ENCODE measurements around the gene NLRC5.

Gene NLRC5

GRCh38 chr16:57058291-57058861, 69.0 kb downstream of the NLRC5 start:
- no peak for ATAC-seq
- TF ChIP-seq ESRRG (CRISPR knock-in tag; IDR thresholded peaks at IDR 0.05) (no peak), TOX (CRISPR knock-in tag; IDR thresholded peaks at IDR 0.05; ENCODE audit: borderline replicate concordance) (no peak), ZNF565 (CRISPR knock-in tag; conservative IDR thresholded peaks at IDR 0.05; ENCODE audit: low read depth) (no peak), GLIS3 (CRISPR knock-in tag; IDR thresholded peaks at IDR 0.05) (no peak), TCF4 (CRISPR knock-in tag; IDR thresholded peaks at IDR 0.05; ENCODE audit: borderline replicate concordance) (no peak), ISL1 (CRISPR knock-in tag; IDR thresholded peaks at IDR 0.05) (no peak), SNAI2 (CRISPR knock-in tag; IDR thresholded peaks at IDR 0.05) (no peak), ZNF70 (CRISPR knock-in tag; IDR thresholded peaks at IDR 0.05) (no peak), ARNTL (CRISPR knock-in tag; IDR thresholded peaks at IDR 0.05; ENCODE audit: borderline replicate concordance, low read depth) (no peak), ZFP30 (CRISPR knock-in tag; IDR thresholded peaks at IDR 0.05) (no peak), ZNF8 (CRISPR knock-in tag; IDR thresholded peaks at IDR 0.05) (no peak), TSHZ2 (CRISPR knock-in tag; IDR thresholded peaks at IDR 0.05) (no peak), ZC3H10 (CRISPR knock-in tag; IDR thresholded peaks at IDR 0.05) (no peak)
- TF ChIP-seq, protein P1, sequence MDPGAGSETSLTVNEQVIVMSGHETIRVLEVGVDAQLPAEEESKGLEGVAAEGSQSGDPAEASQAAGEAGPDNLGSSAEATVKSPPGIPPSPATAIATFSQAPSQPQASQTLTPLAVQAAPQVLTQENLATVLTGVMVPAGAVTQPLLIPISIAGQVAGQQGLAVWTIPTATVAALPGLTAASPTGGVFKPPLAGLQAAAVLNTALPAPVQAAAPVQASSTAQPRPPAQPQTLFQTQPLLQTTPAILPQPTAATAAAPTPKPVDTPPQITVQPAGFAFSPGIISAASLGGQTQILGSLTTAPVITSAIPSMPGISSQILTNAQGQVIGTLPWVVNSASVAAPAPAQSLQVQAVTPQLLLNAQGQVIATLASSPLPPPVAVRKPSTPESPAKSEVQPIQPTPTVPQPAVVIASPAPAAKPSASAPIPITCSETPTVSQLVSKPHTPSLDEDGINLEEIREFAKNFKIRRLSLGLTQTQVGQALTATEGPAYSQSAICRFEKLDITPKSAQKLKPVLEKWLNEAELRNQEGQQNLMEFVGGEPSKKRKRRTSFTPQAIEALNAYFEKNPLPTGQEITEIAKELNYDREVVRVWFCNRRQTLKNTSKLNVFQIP (CRISPR knock-in tag; IDR thresholded peaks at IDR 0.05; ENCODE audit: borderline replicate concordance, low read depth): no peak
- TF ChIP-seq, protein P2, sequence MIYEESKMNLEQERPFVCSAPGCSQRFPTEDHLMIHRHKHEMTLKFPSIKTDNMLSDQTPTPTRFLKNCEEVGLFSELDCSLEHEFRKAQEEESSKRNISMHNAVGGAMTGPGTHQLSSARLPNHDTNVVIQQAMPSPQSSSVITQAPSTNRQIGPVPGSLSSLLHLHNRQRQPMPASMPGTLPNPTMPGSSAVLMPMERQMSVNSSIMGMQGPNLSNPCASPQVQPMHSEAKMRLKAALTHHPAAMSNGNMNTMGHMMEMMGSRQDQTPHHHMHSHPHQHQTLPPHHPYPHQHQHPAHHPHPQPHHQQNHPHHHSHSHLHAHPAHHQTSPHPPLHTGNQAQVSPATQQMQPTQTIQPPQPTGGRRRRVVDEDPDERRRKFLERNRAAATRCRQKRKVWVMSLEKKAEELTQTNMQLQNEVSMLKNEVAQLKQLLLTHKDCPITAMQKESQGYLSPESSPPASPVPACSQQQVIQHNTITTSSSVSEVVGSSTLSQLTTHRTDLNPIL (CRISPR knock-in tag; IDR thresholded peaks at IDR 0.05; ENCODE audit: low read depth): no peak

DNA sequence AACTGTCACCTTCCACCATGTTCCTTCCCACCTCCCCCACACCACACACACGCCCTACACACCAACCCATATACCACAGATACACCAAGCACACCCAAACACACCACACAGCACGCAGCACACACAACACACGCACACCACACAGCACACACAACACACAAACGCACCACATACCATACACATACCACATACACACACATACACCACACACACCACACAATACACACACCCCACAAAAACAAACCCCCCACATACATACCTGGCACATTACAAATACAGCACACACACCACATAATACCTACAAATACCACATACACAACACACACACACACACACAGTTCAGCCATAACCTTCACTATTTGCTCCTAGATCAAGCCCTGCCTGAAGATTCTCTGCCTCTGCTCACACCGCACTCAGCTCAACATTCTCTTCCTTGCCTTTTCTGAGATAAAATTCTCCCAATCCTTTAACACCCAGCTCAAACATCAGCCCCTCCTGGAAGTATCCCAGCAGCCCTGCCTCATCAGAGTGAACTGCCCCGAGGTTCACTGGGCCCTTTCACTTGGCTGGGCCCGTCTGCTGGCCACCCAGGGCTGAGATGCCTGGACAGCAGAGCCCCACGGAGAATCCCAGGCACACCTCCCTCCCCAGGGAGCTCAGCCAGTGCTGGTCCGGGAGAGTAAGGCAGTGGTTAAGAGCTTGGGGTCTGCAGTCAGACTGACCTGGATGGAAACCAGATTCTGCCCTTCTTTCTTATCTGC, 71.1 kb downstream of the NLRC5 start:
- ATAC-seq: peak; percentile 34
- TF ChIP-seq, protein P1 (CRISPR knock-in tag; IDR thresholded peaks at IDR 0.05; ENCODE audit: borderline replicate concordance, low read depth): no peak
- TF ChIP-seq, protein P2 (CRISPR knock-in tag; IDR thresholded peaks at IDR 0.05; ENCODE audit: low read depth): no peak
- no peak for TF ChIP-seq ZC3H10 (CRISPR knock-in tag; IDR thresholded peaks at IDR 0.05)

DNA sequence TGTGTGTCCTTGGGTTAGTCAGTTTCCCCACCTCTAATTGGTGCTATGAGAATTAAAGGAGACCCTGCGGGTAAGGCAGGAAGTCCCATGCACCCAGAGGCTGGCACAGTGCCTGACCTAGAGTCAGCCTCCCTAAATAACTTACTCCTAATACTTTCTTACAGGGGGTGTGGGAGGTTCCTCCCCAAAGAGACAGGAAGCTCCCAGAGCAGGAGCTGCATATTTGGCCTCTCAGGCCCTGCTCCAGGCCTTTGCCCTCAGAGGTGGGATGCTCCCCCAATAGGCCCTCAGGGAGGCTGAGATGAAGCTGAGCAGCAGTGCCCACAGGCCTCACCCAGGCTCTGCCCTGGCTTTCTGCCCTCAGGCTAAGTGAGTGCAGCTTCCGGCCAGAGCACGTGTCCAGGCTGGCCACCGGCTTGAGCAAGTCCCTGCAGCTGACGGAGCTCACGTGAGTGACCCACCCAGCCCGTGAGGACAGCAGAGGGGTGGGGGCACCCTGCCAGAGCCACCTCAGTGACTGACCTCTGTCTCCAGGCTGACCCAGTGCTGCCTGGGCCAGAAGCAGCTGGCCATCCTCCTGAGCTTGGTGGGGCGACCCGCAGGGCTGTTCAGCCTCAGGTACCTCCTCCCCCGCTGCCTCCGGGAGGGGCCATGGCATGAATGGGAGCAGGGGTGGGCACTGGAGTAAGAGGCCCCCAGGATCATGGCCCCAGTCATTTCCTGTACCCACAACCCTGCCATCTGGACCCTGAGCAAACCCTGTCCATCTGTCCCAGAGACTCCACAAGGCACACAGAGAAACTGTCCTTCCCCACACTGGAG, 71.9 kb downstream of the NLRC5 start:
- peak; percentile 81 for ATAC-seq
- TF ChIP-seq PATZ1 (CRISPR knock-in tag; IDR thresholded peaks at IDR 0.05; ENCODE audit: borderline replicate concordance) (no peak), ZFP3 (CRISPR knock-in tag; IDR thresholded peaks at IDR 0.05) (peak; percentile 83; the same call in 1 of the 2 replicates), TSHZ2 (CRISPR knock-in tag; IDR thresholded peaks at IDR 0.05) (peak; percentile 65; the same call in 1 of the 2 replicates), ARNTL (CRISPR knock-in tag; IDR thresholded peaks at IDR 0.05; ENCODE audit: borderline replicate concordance, low read depth) (no peak), SNAI2 (CRISPR knock-in tag; IDR thresholded peaks at IDR 0.05) (peak; percentile 52; the same call in 1 of the 2 replicates), RARB (CRISPR knock-in tag; IDR thresholded peaks at IDR 0.05) (no peak), ISL1 (CRISPR knock-in tag; IDR thresholded peaks at IDR 0.05) (peak; percentile 25; the same call in 1 of the 2 replicates), BACH2 (CRISPR knock-in tag; IDR thresholded peaks at IDR 0.05; ENCODE audit: borderline replicate concordance) (0 out of 2 replicates have a peak, but pooled peaks have one; percentile 8), CSDC2 (CRISPR knock-in tag; IDR thresholded peaks at IDR 0.05) (no peak)

All from SK-N-SH treated with all-trans-retinoic acid at 6 μM for 48 hours (cell line).